HFFc6 (cell line): ENCODE measurements around the gene COIL. TPM values are rescaled to one million over a fixed set of nuclear protein-coding genes. Genes with fewer than 3 reads are reported as not detected.

ENCODE experiments used
- DNase-seq: peaks from one replicate; pipeline ENCODE4 v3.0.0-alpha.2; 2018
- H3K27ac Mint-ChIP-seq: 2 replicates; pipeline ENCODE4 v1.8.0; 2020; ENCODE audit warnings: mild to moderate bottlenecking, mixed read lengths
- H3K27me3 Mint-ChIP-seq: 2 replicates; pipeline ENCODE4 v1.8.0; 2021; ENCODE audit warnings: mild to moderate bottlenecking, moderate library complexity, mixed read lengths; ENCODE audit not compliant: insufficient read depth
- H3K36me3 Mint-ChIP-seq: 2 replicates; pipeline ENCODE4 v1.8.0; 2021; ENCODE audit warnings: low read depth, mixed read lengths
- H3K4me1 Mint-ChIP-seq: 2 replicates; pipeline ENCODE4 v1.8.0; 2020; ENCODE audit warnings: low read depth, mixed read lengths
- H3K4me3 Mint-ChIP-seq: 2 replicates; pipeline ENCODE4 v1.8.0; 2020; ENCODE audit warnings: mild to moderate bottlenecking, moderate library complexity, mixed read lengths
- H3K9me3 Mint-ChIP-seq: 2 replicates; pipeline ENCODE4 v1.8.0; 2020; ENCODE audit warnings: mild to moderate bottlenecking, mixed read lengths
- CTCF ChIP-seq: fragments of 200-600 bp; sonication (generic); IDR thresholded peaks from 2 replicates; pipeline ENCODE4 v1.5.0; 2021; ENCODE audit warnings: antibody characterized with exemption, mild to moderate bottlenecking
- total RNA-seq, 6 experiments: library from RNA; stranded (reverse); fragmentation: NEBNext Ultra II Directional; extraction: Animal tissue kit (Norgen Biotek cat#: 25700); gene quantifications; 2 replicates in 1 of 6; 3 replicates in 5 of 6; pipeline ENCODE4 v1.2.3, GENCODE V29; 2021

Gene COIL
- total RNA-seq, 6 experiments from 2014 or later: 13.6 to 16.4 (median 16.2) TPM

GRCh38 chr17:56933868-56934267 lies 27.0 kb downstream of the COIL start:
- peaks cover 25% of the 10 kb centered on the region for H3K9me3 Mint-ChIP-seq
- H3K4me3 Mint-ChIP-seq: no peak overlapping the region
- TF ChIP-seq CTCF: no peak
- no peaks in the 10 kb centered on the region for H3K27me3 Mint-ChIP-seq
- no peak overlapping the region for H3K27ac Mint-ChIP-seq
- peaks cover 74% of the 10 kb centered on the region for H3K36me3 Mint-ChIP-seq
- peaks cover 24% of the 10 kb centered on the region for H3K4me1 Mint-ChIP-seq
- DNase-seq: no peak

GRCh38 chr17:56933151-56933745 lies 27.6 kb downstream of the COIL start:
- Mint-ChIP-seq H3K9me3 (peaks cover 25% of the 10 kb centered on the region), H3K4me3 (no peak overlapping the region), H3K27me3 (no peaks in the 10 kb centered on the region), H3K36me3 (peaks cover 71% of the 10 kb centered on the region), H3K4me1 (peaks cover 18% of the 10 kb centered on the region), H3K27ac (no peak overlapping the region)
- no peak for DNase-seq
- TF ChIP-seq CTCF: no peak

- Mint-ChIP-seq H3K4me3 (no peak overlapping the region), H3K9me3 (peaks cover 25% of the 10 kb centered on the region), H3K27me3 (no peaks in the 10 kb centered on the region; the same call in 1 of the 2 replicates), H3K4me1 (no peaks in the 10 kb centered on the region), H3K36me3 (peaks cover 53% of the 10 kb centered on the region), H3K27ac (no peak overlapping the region)
- DNase-seq: no peak
- TF ChIP-seq CTCF: no peak
Observed at GRCh38 chr17:56930739-56931337, 30.0 kb downstream of the COIL start.

GRCh38 chr17:56929362-56929969 lies 31.4 kb downstream of the COIL start:
- Mint-ChIP-seq H3K9me3 (peaks cover 25% of the 10 kb centered on the region), H3K4me3 (no peak overlapping the region), H3K27me3 (no peaks in the 10 kb centered on the region; the same call in 1 of the 2 replicates), H3K27ac (no peak overlapping the region), H3K36me3 (peaks cover 50% of the 10 kb centered on the region), H3K4me1 (no peaks in the 10 kb centered on the region)
- no peak for TF ChIP-seq CTCF
- DNase-seq: no peak

GRCh38 chr17:56928586-56928985 lies 32.3 kb downstream of the COIL start:
- Mint-ChIP-seq H3K4me3 (no peak overlapping the region), H3K9me3 (peaks cover 25% of the 10 kb centered on the region), H3K36me3 (peaks cover 41% of the 10 kb centered on the region), H3K27me3 (no peaks in the 10 kb centered on the region; the same call in 1 of the 2 replicates), H3K27ac (no peak overlapping the region), H3K4me1 (no peaks in the 10 kb centered on the region)
- DNase-seq: no peak
- no peak for TF ChIP-seq CTCF
